HepG2 (cell line): Measurements from ENCODE around the gene NPPA. TPM values are rescaled to one million over a fixed set of nuclear protein-coding genes. Genes with fewer than 3 reads are reported as not detected.

Experiments
- ATAC-seq: fragments of 200-7000 bp; cut with Tn5 transposase; 3 replicates; pipeline ENCODE4 v1.9.1; 2020; ENCODE audit warnings: mild to moderate bottlenecking, moderate library complexity
- BruUV-seq: library from RNA; stranded (reverse); fragments of 400-500 nt; replicated peaks from 2 replicates; lab custom pipeline; 2021; lab: Mats Ljungman, UMichigan
- CTCF ChIA-PET: fragments of 300-600 bp; formaldehyde crosslinking; extraction: SDS; loops from one replicate; lab custom pipeline; 2021; ENCODE audit warnings: low total read pairs, inconsistent platforms, low intra/inter-chr PET ratio; lab: Yijun Ruan, JAX
- POLR2A ChIA-PET: fragments of 350-600 bp; sonication (Branson Sonifier 250); formaldehyde crosslinking; loops from one replicate; lab custom pipeline; 2020; ENCODE audit warnings: antibody characterized with exemption, inconsistent platforms; lab: Yijun Ruan, JAX
- DNase-seq: peaks from one replicate; pipeline ENCODE4 v3.0.0-alpha.2; 2015; ENCODE audit warnings: low spot score
- FAIRE-seq: peaks from 3 replicates; lab custom pipeline; 2011; peaks lifted over from hg19 to GRCh38; lab: Jason Lieb, UNC
- H2AFZ ChIP-seq: one replicate; pipeline ENCODE4 v1.6.1; 2011; ENCODE audit warnings: low read length, inconsistent platforms
- H3K27ac ChIP-seq: fragments of 300-600 bp; 3 replicates; pipeline ENCODE4 v1.8.0; 2011; ENCODE audit warnings: mixed run types, mild to moderate bottlenecking, mixed read lengths, low read length, inconsistent platforms; ENCODE audit not compliant: insufficient read depth; ENCODE audit errors: extremely low read length
- H3K27me3 ChIP-seq, 2 experiments: fragments of 200-600 bp in 1 of 2; 2 replicates in 1 of 2; 3 replicates in 1 of 2; pipeline versions ENCODE4 v1.6.0 to v1.8.0; 2011; ENCODE audit warnings: low read length in 2 of 2, mild to moderate bottlenecking in 2 of 2, moderate library complexity in 2 of 2, inconsistent platforms in 1 of 2; ENCODE audit not compliant: insufficient read depth in 2 of 2, control insufficient read depth in 1 of 2
- H3K36me3 ChIP-seq, 2 experiments: fragments of 200-600 bp in 1 of 2; replicated peaks in 1 of 2; 2 replicates in 1 of 2; 3 replicates in 1 of 2; pipeline versions ENCODE4 v1.5.1 to v1.8.0; 2011; ENCODE audit warnings: low read length in 2 of 2, inconsistent platforms in 1 of 2; ENCODE audit not compliant: insufficient read depth in 2 of 2, control insufficient read depth in 1 of 2
- H3K4me1 ChIP-seq: 2 replicates; pipeline ENCODE4 v1.5.1; 2012; ENCODE audit warnings: low read length, inconsistent platforms; ENCODE audit not compliant: insufficient read depth
- H3K4me2 ChIP-seq: 2 replicates; pipeline ENCODE4 v1.6.0; 2011; ENCODE audit warnings: low read depth, low read length, inconsistent platforms
- H3K4me3 ChIP-seq, 3 experiments: fragments of 200-600 bp in 1 of 3; sonication (generic), shearing (Covaris generic) in 1 of 3; replicated peaks in 1 of 3; 2 replicates each; pipeline ENCODE4 v1.5.1; 2011 to 2016; ENCODE audit warnings: low read length in 3 of 3, inconsistent platforms in 2 of 3, low read depth in 2 of 3, mild to moderate bottlenecking in 2 of 3, control low read depth in 1 of 3, mixed read lengths in 1 of 3; ENCODE audit not compliant: insufficient read depth in 1 of 3
- H3K79me2 ChIP-seq: one replicate; pipeline ENCODE4 v1.6.1; 2011; ENCODE audit warnings: low read length, inconsistent platforms; ENCODE audit not compliant: insufficient read depth
- H3K9ac ChIP-seq: 2 replicates; pipeline ENCODE4 v1.6.0; 2011; ENCODE audit warnings: mild to moderate bottlenecking, low read depth, low read length, inconsistent platforms; ENCODE audit not compliant: insufficient read depth
- H3K9me3 ChIP-seq: 2 replicates; pipeline ENCODE4 v1.5.1; 2012; ENCODE audit warnings: mild to moderate bottlenecking, low read length
- H4K20me1 ChIP-seq: 2 replicates; pipeline ENCODE4 v1.6.0; 2011; ENCODE audit warnings: inconsistent platforms, mild to moderate bottlenecking, low read length, moderate library complexity; ENCODE audit not compliant: insufficient read depth
- HNRNPK ChIP-seq: fragments of 200-400 bp; formaldehyde crosslinking; IDR thresholded peaks from 2 replicates; pipeline ENCODE4 v1.6.1; 2018; ENCODE audit warnings: low read length, low read depth, moderate library complexity, mild to moderate bottlenecking; ENCODE audit not compliant: poor library complexity, severe bottlenecking
- SIN3B ChIP-seq: fragments of 150-350 bp; IDR thresholded peaks from 2 replicates; pipeline ENCODE4 v1.6.1; 2014; ENCODE audit warnings: low read length
- USF2 ChIP-seq, 2 experiments: sonication (generic) in 1 of 2; formaldehyde crosslinking in 1 of 2; IDR thresholded peaks; 2 replicates each; pipeline versions ENCODE4 v1.5.1 to v1.6.1; 2011 to 2020; ENCODE audit warnings: borderline replicate concordance in 1 of 2, low read depth in 1 of 2, low read length in 1 of 2, mild to moderate bottlenecking in 1 of 2, missing genetic modification reagents in 1 of 2, moderate library complexity in 1 of 2
- ZBTB25 ChIP-seq: IDR thresholded peaks from 2 replicates; pipeline ENCODE4 v1.6.1; 2018; ENCODE audit warnings: missing genetic modification reagents
- ZNF143 ChIP-seq: sonication (generic); formaldehyde crosslinking; IDR thresholded peaks from 2 replicates; pipeline ENCODE4 v1.4.0; 2020; ENCODE audit warnings: missing genetic modification reagents
- WGBS: methylation state at CpG from one replicate; pipeline ENCODE4 v1.1.6; 2017; ENCODE audit warnings: low lambda C conversion rate; 5-methylcytosine and 5-hydroxymethylcytosine counted together
- in situ Hi-C: cut with HindIII; loops from 2 replicates; pipeline ENCODE4 v1.10.0; 2017; ENCODE audit warnings: low pct_unique_long_range_greater_than_20kb; ENCODE audit not compliant: extremely low pct_ligation_motif_present
- intact Hi-C: fragments of 100-400 bp; cut with micrococcal nuclease; formaldehyde crosslinking; loops from one replicate; pipeline ENCODE4 v1.10.0; 2022; ENCODE audit not compliant: unreplicated experiment
- polyA plus RNA-seq, 8 experiments: library from polyadenylated mRNA; depleted of rRNA in 3 of 8; stranded (reverse) in 7 of 8; unstranded in 1 of 8; fragments of >200 nt; fragmentation: Illumina TruSeq in 4 of 8; extraction: Trizol in 4 of 8; gene quantifications; 2 replicates each; pipeline versions ENCODE4 v1.2.1 to v1.2.3, GENCODE V29; 2011 to 2016; ENCODE audit warnings: low read depth in 4 of 8, missing spikeins in 1 of 8, mixed read lengths in 1 of 8; ENCODE audit not compliant: insufficient read depth in 1 of 8
- total RNA-seq, 5 experiments: library from RNA; depleted of rRNA; stranded (reverse); fragments of >200 nt; fragmentation: Illumina TruSeq; extraction: Trizol; gene quantifications; 2 replicates each; pipeline ENCODE4 v1.2.3, GENCODE V29; 2016; ENCODE audit warnings: low read depth in 1 of 5

The NPPA gene
- total and polyA plus RNA-seq, 2 of the 13 experiments (the other 11 are each of a cell fraction or from before 2014, with no cell fraction given) = not detected

DNA sequence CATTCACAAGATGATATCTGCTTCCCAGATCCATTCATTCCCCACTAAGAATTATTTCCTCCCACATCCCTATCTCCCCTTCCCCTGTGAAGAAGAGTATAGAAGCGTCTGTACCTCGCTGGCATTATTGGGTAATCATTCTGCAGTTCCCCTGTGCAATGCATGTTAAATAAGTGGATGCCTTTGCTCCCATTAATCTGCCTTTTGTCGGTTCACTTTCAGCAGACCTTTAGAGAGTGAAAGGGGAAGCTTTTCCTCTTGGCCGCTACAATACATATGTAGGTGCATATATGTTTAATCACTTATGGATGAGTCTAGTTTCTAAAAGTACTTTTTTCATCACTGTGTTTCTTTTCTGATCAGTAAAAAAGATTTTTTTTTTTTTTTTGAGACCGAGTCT is 34.6 kb downstream of the NPPA start:
- H3K9me3 ChIP-seq = no peaks in the 10 kb centered on the region
- POLR2A ChIA-PET = no interaction called here
- H3K4me1 ChIP-seq = peaks cover 45% of the 10 kb centered on the region
- WGBS = 96% methylated on average over 5 of the region's 5 CpGs
- H4K20me1 ChIP-seq = peaks cover 16% of the 10 kb centered on the region
- intact Hi-C loops = no loop called here
- TF ChIP-seq HNRNPK = no peak
- TF ChIP-seq ZNF143 (CRISPR knock-in tag) = no peak
- no peak for TF ChIP-seq ZBTB25 (CRISPR knock-in tag)
- no peak for TF ChIP-seq USF2 (IDR thresholded peaks at IDR 0.05; ENCODE audit: low read depth, low read length)
- no peak for TF ChIP-seq USF2 (CRISPR knock-in tag; IDR thresholded peaks at IDR 0.05; ENCODE audit: borderline replicate concordance)
- no peak for TF ChIP-seq SIN3B
- TF ChIP-seq, all 625 proteins: peak for 0
- H3K9ac ChIP-seq = no peak overlapping the region
- DNase-seq (no peak), FAIRE-seq (no peak), ATAC-seq (no peak)
- CTCF ChIA-PET = no interaction called here
- peaks cover 31 to 72% of the 10 kb centered on the region in 2 experiments for H3K36me3 ChIP-seq
- no peak overlapping the region for H3K4me3 ChIP-seq
- no peak overlapping the region for H2AFZ ChIP-seq
- H3K27ac ChIP-seq = no peak overlapping the region
- in situ Hi-C loops = no loop called here
- BruUV-seq = no TSS peak
- peaks cover 58% of the 10 kb centered on the region for H3K79me2 ChIP-seq
- no peaks in the 10 kb centered on the region for H3K27me3 ChIP-seq
- no peak overlapping the region for H3K4me2 ChIP-seq
